Muscle of back (tissue), 11 donors: ENCODE results near the gene SPI1. TPM values are rescaled to one million over a fixed set of nuclear protein-coding genes. Genes with fewer than 3 reads are reported as not detected.

Experiments used
- DNase-seq, 3 donors: peaks; one replicate each; pipeline versions ENCODE4 v3.0.0 to v3.0.0-alpha.2; 2013
- polyA plus RNA-seq, 10 donors: library from polyadenylated mRNA; unstranded; fragments of 120-200 nt; gene quantifications; one replicate each; pipeline ENCODE4 v1.2.1, GENCODE V29; 2013; ENCODE audit not compliant: insufficient read length in 10 of 10

Gene SPI1
- polyA plus RNA-seq, 10 donors = 4.4 to 8.0 (median 5.4) TPM

- peak; percentile 95 to 98 (median 96) for DNase-seq
These were observed 29.6 kb upstream of the SPI1 start, which contains the start of gene SLC39A13 for GRCh38 chr11:47407746-47408590. TSS of gene SLC39A13 (plus strand) at chr11:47408590. CDS start at chr11:47410095, 1,505 bp downstream.

- DNase-seq = no peak
These were observed 28.8 kb upstream of the SPI1 start for GRCh38 chr11:47406896-47407745.

GRCh38 chr11:47403571-47403970 lies 25.2 kb upstream of the SPI1 start:
- DNase-seq = no peak

DNA sequence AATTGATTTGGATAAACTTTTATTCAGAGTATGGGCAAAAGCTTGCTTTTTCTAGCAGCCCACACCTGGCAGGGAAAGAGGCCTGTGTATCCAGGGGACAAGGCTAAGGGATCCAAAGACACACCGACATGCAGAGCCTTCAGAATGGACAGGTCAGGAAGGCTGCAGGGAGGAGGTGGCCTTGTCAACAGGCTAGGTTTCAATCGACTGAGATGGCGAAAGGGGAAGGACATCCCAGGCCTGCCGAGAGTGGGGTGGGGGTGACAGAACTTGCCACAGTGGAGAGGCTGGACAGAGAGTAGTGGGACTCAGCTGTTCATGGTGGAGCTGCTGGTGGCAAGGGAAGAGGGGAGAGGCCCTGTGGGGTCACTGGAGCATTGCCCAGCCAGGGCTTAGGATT lies 24.8 kb upstream of the SPI1 start:
- no peak for DNase-seq

DNA sequence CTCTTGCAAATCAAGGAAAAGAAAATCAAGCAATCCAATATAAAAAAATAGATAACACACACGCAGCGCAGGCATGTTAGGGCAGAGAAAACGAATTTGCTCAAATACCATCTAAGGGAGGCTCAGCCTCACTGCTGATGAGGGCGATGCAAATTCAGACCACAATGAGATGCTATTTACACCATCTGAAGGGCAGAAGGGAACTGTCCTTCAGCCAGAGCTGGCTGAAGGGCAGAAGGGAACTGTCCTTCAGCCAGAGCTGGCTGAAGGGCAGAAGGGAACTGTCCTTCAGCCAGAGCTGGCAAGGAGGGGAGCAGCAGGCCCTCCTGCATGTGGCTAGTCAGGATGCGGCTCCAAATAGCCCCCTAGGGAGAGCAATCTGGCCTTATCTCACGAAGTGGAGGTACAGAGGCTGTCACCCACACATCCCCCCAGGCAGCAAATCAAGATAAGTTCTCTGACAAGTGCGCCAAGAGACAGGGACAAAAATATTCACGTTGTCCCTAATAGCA lies 22.5 kb upstream of the SPI1 start:
- DNase-seq = peak in 1 of 3 donors; percentile 56

- DNase-seq = peak in 1 of 3 donors; percentile 62
These were observed 21.8 kb upstream of the SPI1 start for GRCh38 chr11:47399860-47400767.

DNA sequence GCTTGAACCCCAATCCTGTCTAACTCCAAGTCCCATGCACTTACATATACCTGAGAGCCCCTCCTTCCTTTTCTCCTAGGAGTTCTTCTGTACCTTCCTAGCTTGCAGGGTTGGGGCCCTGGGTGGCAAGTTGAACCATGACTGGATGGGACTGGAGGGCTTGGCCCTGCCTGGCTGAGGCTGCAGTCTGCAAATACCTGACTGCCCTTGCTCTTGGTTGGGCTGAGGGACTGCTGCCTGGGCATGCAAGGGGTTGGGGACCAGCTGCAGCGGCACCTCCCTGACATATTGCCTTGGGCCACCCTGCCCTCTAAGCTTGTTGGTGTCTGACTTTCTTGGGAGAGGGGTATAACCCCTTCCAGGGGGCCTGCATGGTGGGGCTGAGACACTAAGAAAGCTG lies 20.2 kb upstream of the SPI1 start:
- DNase-seq = no peak

DNA sequence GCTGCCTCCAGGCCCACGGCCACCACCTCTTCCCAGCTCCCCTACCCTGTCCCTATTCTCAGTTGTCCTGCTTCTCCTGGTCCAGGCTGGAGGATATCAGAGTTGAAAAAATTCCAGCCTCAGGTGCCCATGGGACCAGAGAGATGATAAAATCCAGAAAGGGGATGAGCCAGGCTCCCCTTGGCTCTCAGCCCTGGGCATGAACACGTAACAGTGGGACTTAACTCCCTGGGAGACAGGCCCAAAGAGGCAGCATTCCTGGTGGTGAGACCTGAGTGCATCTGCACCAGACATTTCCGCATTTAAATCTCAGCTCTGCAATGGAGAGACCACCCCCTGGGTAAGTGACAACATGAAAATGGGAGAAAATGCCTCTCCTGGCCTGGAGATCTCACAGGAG lies 19.7 kb upstream of the SPI1 start:
- no peak for DNase-seq

GRCh38 chr11:47396049-47396320 lies 17.6 kb upstream of the SPI1 start:
- no peak for DNase-seq

- DNase-seq = no peak
These were observed 17.1 kb upstream of the SPI1 start for GRCh38 chr11:47395223-47396048.

DNA sequence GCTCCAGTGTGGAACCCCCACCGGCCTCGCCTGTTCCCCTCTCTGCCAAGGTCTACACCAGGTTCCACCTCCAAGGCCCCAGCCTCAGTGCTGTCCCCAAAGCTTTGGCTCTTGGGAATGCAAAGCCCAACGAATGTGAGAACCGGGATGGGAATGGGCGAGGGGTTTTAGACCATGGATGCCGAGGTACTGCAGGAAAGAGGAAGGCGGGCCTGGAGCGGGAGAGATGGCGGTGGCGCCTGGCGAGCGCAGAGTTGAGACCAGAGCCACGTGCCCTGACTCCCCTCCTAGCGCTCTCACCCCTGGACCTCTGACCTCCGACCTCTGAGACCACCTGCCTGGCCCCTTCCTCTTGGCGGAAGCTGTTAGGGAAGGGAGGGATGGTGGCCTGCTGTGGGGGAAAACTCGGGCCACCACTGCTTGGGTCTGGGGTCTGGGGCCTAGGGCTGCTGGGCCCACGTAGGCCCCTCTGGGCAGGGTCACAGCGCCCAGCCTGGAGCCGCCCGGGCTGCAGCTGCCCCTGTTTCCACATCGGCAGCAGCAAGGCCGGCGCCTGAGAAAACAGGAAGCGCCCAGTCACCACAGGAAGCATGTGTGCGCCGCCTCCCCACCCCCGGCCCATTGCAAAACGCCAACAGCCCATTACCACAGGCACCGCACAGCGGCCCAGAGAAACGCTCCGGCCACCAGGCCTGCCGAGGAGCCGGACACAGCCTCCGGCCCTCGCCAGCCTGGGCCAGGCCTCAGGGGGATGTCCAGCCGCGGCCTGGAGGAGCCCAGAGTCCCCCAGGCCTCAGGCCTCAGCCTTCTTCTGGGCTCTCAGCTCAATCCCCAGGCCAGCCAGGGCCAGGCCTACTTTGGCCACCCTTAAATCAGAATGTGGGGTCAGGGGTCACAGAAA lies 16.2 kb upstream of the SPI1 start:
- peak in 1 of 3 donors; percentile 60 for DNase-seq

DNA sequence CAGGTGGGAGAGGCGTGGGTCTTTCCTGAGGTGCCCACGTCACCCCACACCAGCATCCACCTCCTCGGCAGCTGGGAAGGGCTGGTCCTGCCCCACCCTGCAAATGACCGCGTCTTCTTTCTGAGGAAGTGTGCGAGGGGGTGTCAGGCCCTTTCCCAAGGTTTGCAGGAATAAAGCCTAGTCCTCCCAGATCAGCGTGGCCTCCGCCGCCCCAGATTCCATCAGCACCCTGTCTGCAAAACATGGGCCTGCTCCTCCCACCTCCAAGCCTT lies 15.6 kb upstream of the SPI1 start:
- no peak for DNase-seq

DNA sequence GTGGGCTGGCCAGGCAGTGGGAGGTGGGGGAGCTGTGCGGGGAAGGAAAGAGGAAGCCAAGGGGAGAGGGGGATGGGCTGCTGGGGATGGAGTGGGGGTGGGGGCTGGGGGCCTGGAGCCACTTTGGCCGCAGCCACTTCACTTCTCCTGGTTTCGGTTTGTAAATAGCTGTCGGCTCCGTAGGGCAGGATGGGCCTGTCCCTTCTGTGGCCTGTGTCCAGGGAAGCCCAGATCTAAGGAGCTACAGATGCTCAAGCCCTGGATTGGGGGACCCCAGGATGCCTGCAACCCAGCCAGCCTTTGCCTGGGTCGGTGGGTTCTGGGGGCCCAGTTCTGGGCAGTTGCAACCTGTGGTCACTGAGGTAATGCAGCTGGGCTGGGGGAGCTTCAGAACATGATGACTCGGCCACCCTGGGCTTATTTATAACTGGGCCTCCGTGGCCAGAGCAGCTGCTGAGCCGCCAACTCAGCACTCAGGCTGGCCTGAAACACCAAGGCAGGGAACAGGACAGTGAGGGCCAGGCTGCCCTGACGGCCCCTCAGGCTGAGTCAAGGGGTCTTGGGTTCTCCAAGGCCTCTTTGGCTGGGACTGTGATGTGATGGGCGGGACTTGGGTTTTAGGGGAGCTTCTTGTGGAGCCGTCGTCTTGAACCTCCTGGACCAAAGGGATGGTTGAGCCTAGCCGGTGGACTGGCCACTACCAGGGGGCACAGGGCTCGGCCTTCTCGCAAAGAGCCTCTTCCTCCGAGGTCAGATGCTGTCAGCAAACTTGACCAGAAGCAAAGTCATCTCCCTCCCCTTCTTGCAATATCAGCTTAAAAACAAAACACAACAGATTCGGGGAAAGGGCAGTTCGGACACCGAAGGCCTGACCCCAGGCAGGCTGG lies 15.1 kb upstream of the SPI1 start:
- peak in 2 of 3 donors; percentile 32 to 73 for DNase-seq

GRCh38 chr11:47392546-47393162 lies 14.3 kb upstream of the SPI1 start:
- DNase-seq = no peak

- no peak for DNase-seq
These were observed 13.5 kb upstream of the SPI1 start for GRCh38 chr11:47391711-47392432.

- no peak for DNase-seq
These were observed 12.8 kb upstream of the SPI1 start for GRCh38 chr11:47391077-47391583.

GRCh38 chr11:47390422-47390760 lies 12.0 kb upstream of the SPI1 start:
- no peak for DNase-seq
